Endothelial cell of umbilical vein (primary cell): ENCODE measurements around the gene GPR108.

ENCODE experiments used
- GATA2 ChIP-seq: IDR thresholded peaks from 2 replicates; pipeline ENCODE4 v1.7.0; 2011; ENCODE audit warnings: low read depth, mild to moderate bottlenecking, moderate library complexity, mixed read lengths, low read length; ENCODE audit not compliant: insufficient read length, insufficient read depth
- TF ChIP-seq, protein P1 (sequence below), 2 donors: IDR thresholded peaks; 1 replicate in 1 of 2; 2 replicates in 1 of 2; pipeline ENCODE4 v1.5.1; 2011; ENCODE audit warnings: low read length in 2 of 2, mild to moderate bottlenecking in 2 of 2, moderate library complexity in 2 of 2, control low read depth in 1 of 2, inconsistent platforms in 1 of 2, low read depth in 1 of 2; ENCODE audit not compliant: insufficient read depth in 1 of 2; ENCODE audit errors: extremely low read depth in 1 of 2

DNA sequence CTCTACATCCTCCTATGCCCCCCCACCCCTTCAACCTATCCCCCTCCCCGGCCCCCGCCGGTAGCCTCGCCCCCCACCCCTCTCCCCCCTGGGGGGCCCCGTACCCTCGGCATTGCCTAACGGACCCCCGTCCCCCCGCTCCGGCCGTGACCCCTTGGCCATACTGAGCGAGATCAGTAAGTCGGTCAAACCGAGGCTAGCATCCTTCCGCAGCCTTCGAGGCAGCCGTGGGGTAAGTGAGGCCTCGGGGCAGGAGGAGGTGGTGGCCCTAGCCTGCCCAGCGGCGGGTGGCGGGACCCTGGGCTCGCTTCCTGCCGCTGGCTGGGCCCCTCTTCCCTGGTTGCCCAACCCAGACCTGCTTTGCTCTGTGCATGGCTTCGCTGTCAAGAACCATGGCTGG, 8.6 kb upstream of the GPR108 start:
- TF ChIP-seq, protein P1, sequence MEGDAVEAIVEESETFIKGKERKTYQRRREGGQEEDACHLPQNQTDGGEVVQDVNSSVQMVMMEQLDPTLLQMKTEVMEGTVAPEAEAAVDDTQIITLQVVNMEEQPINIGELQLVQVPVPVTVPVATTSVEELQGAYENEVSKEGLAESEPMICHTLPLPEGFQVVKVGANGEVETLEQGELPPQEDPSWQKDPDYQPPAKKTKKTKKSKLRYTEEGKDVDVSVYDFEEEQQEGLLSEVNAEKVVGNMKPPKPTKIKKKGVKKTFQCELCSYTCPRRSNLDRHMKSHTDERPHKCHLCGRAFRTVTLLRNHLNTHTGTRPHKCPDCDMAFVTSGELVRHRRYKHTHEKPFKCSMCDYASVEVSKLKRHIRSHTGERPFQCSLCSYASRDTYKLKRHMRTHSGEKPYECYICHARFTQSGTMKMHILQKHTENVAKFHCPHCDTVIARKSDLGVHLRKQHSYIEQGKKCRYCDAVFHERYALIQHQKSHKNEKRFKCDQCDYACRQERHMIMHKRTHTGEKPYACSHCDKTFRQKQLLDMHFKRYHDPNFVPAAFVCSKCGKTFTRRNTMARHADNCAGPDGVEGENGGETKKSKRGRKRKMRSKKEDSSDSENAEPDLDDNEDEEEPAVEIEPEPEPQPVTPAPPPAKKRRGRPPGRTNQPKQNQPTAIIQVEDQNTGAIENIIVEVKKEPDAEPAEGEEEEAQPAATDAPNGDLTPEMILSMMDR (IDR thresholded peaks at IDR 0.05; ENCODE audit: extremely low read depth in 1 of 2, insufficient read depth in 1 of 2, low read depth in 1 of 2, low read length in 2 of 2), result no peak
- TF ChIP-seq GATA2, result no peak
